IMR-90 (cell line): ENCODE data around the gene OTOA. TPM values are rescaled to one million over a fixed set of nuclear protein-coding genes. Genes with fewer than 3 reads are reported as not detected.
"Not testable (repeated sequence)": the region's sequence is repeated elsewhere in the genome, so short reads cannot be mapped to it uniquely, and the experiment has no call there.

Experiments
- ATAC-seq: fragments of 200-7000 bp; cut with Tn5 transposase; 2 replicates; pipeline ENCODE4 v1.9.1; 2020; ENCODE audit warnings: low read depth, mild to moderate bottlenecking, moderate library complexity
- BruUV-seq: library from RNA; stranded (reverse); fragments of 400-500 nt; replicated peaks from 2 replicates; lab custom pipeline; 2021; lab: Mats Ljungman, UMichigan
- CTCF ChIA-PET: fragments of 300-600 bp; formaldehyde crosslinking; extraction: SDS; loops from one replicate; lab custom pipeline; 2021; ENCODE audit warnings: antibody characterized with exemption; lab: Yijun Ruan, JAX
- POLR2A ChIA-PET: fragments of 300-600 bp; sonication (Branson Sonifier 250); formaldehyde crosslinking; loops from one replicate; lab custom pipeline; 2022; ENCODE audit warnings: antibody characterized with exemption; ENCODE audit not compliant: unreplicated experiment; lab: Charles Lee
- DNase-seq: peaks from one replicate; pipeline ENCODE4 v3.0.0; 2013
- H2AFZ ChIP-seq: replicated peaks from 2 replicates; pipeline ENCODE3; 2013; ENCODE audit warnings: low read length, mild to moderate bottlenecking; ENCODE audit not compliant: poor library complexity
- H2AK5ac ChIP-seq: 2 replicates; pipeline ENCODE4 v1.6.1; 2013; ENCODE audit warnings: low read depth, low read length, inconsistent platforms
- H2AK9ac ChIP-seq: replicated peaks from 2 replicates; pipeline ENCODE3; 2013; ENCODE audit warnings: mild to moderate bottlenecking, low read depth, low read length, moderate library complexity; ENCODE audit not compliant: poor library complexity
- H2BK120ac ChIP-seq: 2 replicates; pipeline ENCODE4 v1.6.1; 2013; ENCODE audit warnings: low read depth, low read length, inconsistent platforms
- H2BK15ac ChIP-seq: 3 replicates; pipeline ENCODE4 v1.6.1; 2013; ENCODE audit warnings: low read depth, low read length, inconsistent platforms
- H2BK20ac ChIP-seq: 2 replicates; pipeline ENCODE4 v1.6.1; 2013; ENCODE audit warnings: low read depth, mild to moderate bottlenecking, inconsistent platforms, low read length, moderate library complexity
- H2BK5ac ChIP-seq: 2 replicates; pipeline ENCODE4 v1.6.1; 2013; ENCODE audit warnings: mild to moderate bottlenecking, low read depth, low read length, inconsistent platforms; ENCODE audit not compliant: poor library complexity, severe bottlenecking
- H3K14ac ChIP-seq: replicated peaks from 2 replicates; pipeline ENCODE4 v1.6.1; 2013; ENCODE audit warnings: low read depth, low read length, inconsistent platforms
- H3K18ac ChIP-seq: 2 replicates; pipeline ENCODE4 v1.6.1; 2013; ENCODE audit warnings: low read depth, low read length, control low read depth
- H3K23ac ChIP-seq: 2 replicates; pipeline ENCODE4 v1.6.1; 2013; ENCODE audit warnings: low read depth, low read length, inconsistent platforms
- H3K27ac ChIP-seq: 2 replicates; pipeline ENCODE4 v1.5.1; 2013; ENCODE audit warnings: mild to moderate bottlenecking, control low read depth, low read length; ENCODE audit not compliant: insufficient read depth
- H3K27me3 ChIP-seq: 2 replicates; pipeline ENCODE4 v1.6.1; 2013; ENCODE audit warnings: low read length; ENCODE audit not compliant: control insufficient read depth, insufficient read depth
- H3K36me3 ChIP-seq: 2 replicates; pipeline ENCODE4 v1.6.1; 2013; ENCODE audit warnings: low read length, mixed read lengths; ENCODE audit not compliant: control insufficient read depth, insufficient read depth
- H3K4ac ChIP-seq: 2 replicates; pipeline ENCODE4 v1.6.1; 2013; ENCODE audit warnings: low read depth, low read length, inconsistent platforms
- H3K4me1 ChIP-seq: 2 replicates; pipeline ENCODE4 v1.6.1; 2013; ENCODE audit warnings: low read length, mixed read lengths; ENCODE audit not compliant: control insufficient read depth, insufficient read depth
- H3K4me2 ChIP-seq: 2 replicates; pipeline ENCODE4 v1.6.1; 2013; ENCODE audit warnings: low read depth, mild to moderate bottlenecking, control low read depth, low read length, moderate library complexity
- H3K4me3 ChIP-seq: 2 replicates; pipeline ENCODE4 v1.5.1; 2013; ENCODE audit warnings: low read depth, mild to moderate bottlenecking, control low read depth, low read length, moderate library complexity; ENCODE audit not compliant: insufficient read depth
- H3K56ac ChIP-seq: 2 replicates; pipeline ENCODE4 v1.6.1; 2013; ENCODE audit warnings: low read length, inconsistent platforms; ENCODE audit not compliant: insufficient read depth; ENCODE audit errors: extremely low read depth
- H3K79me1 ChIP-seq, 2 experiments: 2 replicates each; pipeline ENCODE4 v1.6.1; 2013; ENCODE audit warnings: low read length in 2 of 2, inconsistent platforms in 1 of 2, low read depth in 1 of 2
- H3K9ac ChIP-seq: 2 replicates; pipeline ENCODE4 v1.6.1; 2013; ENCODE audit warnings: low read depth, low read length, control low read depth
- H3K9me1 ChIP-seq: 2 replicates; pipeline ENCODE4 v1.6.1; 2013; ENCODE audit warnings: low read length, inconsistent platforms; ENCODE audit not compliant: insufficient read depth
- H3K9me3 ChIP-seq: 2 replicates; pipeline ENCODE4 v1.6.1; 2013; ENCODE audit warnings: low read length; ENCODE audit not compliant: control insufficient read depth, insufficient read depth
- H4K20me1 ChIP-seq: 2 replicates; pipeline ENCODE4 v1.6.1; 2013; ENCODE audit warnings: low read length, inconsistent platforms; ENCODE audit not compliant: insufficient read depth
- H4K5ac ChIP-seq: 2 replicates; pipeline ENCODE4 v1.6.1; 2013; ENCODE audit warnings: mild to moderate bottlenecking, low read depth, low read length, control low read depth
- H4K8ac ChIP-seq, 2 experiments: 2 replicates each; pipeline ENCODE4 v1.6.1; 2013; ENCODE audit warnings: low read depth in 2 of 2, low read length in 2 of 2, control low read depth in 1 of 2, inconsistent platforms in 1 of 2
- H4K91ac ChIP-seq: 2 replicates; pipeline ENCODE4 v1.6.1; 2013; ENCODE audit warnings: low read depth, low read length, inconsistent platforms; ENCODE audit not compliant: insufficient read depth
- WGBS, 2 experiments: methylation state at CpG; one replicate each; pipeline versions ENCODE4 v1.1.5 to v1.1.7; 2013; ENCODE audit warnings: missing lambda C conversion rate in 2 of 2; ENCODE audit not compliant: insufficient read length in 1 of 2; ENCODE audit errors: extremely low coverage in 2 of 2; 5-methylcytosine and 5-hydroxymethylcytosine counted together
- dilution Hi-C: fragments of 300-500 bp; cut with HindIII; formaldehyde crosslinking; loops from one replicate; pipeline ENCODE4 v1.14.3; 2018; ENCODE audit warnings: low sequenced_read_pairs; ENCODE audit not compliant: unreplicated experiment
- in situ Hi-C: fragments of 300-500 bp; cut with MboI; formaldehyde crosslinking; loops from 3 replicates; pipeline ENCODE4 v1.14.3; 2019; ENCODE audit warnings: low sequenced_read_pairs, inconsistent platforms, mixed read lengths
- intact Hi-C: fragments of 100-400 bp; cut with micrococcal nuclease; formaldehyde crosslinking; loops from 2 replicates; pipeline ENCODE4 v1.10.0; 2022
- polyA plus RNA-seq, 3 experiments: library from polyadenylated mRNA; depleted of rRNA; stranded (reverse); fragments of >200 nt; gene quantifications; 2 replicates each; pipeline ENCODE4 v1.2.3, GENCODE V29; 2012; ENCODE audit warnings: low replicate concordance in 1 of 3
- total RNA-seq: library from RNA; depleted of rRNA; stranded (reverse); fragments of >200 nt; gene quantifications from 2 replicates; pipeline ENCODE4 v1.2.3, GENCODE V29; 2012

The OTOA gene
- total and polyA plus RNA-seq, 2 of the 4 experiments (the other 2 are of a cell fraction) = 0.02 TPM; not detected in 1

- H3K9me3 ChIP-seq, H3K4ac ChIP-seq, ATAC-seq, H3K23ac ChIP-seq, H3K27me3 ChIP-seq, H3K56ac ChIP-seq, H2BK15ac ChIP-seq, H4K5ac ChIP-seq, dilution Hi-C loops, H4K20me1 ChIP-seq, H3K36me3 ChIP-seq, H3K27ac ChIP-seq, H3K4me3 ChIP-seq, H3K4me2 ChIP-seq, H2AFZ ChIP-seq, in situ Hi-C loops, H3K14ac ChIP-seq, H3K9ac ChIP-seq, H3K18ac ChIP-seq, H3K79me1 ChIP-seq, CTCF ChIA-PET, intact Hi-C loops, H4K91ac ChIP-seq, H2BK5ac ChIP-seq, BruUV-seq, H2AK9ac ChIP-seq, H2AK5ac ChIP-seq, H3K4me1 ChIP-seq, DNase-seq, H3K9me1 ChIP-seq: not testable (repeated sequence)
- H2BK120ac ChIP-seq = 0 out of 2 replicates have a peak overlapping the region, but pooled peaks have one; percentile 22
- peak overlapping the region; percentile 14; the same call in 1 of the 2 replicates for H2BK20ac ChIP-seq
- no CpG with 5 or more reads among the region's 9 CpGs for WGBS, 2 experiments
- H4K8ac ChIP-seq = peak overlapping the region in 1 of 2 experiments; percentile 4; a peak in 1 of 4 replicates
- POLR2A ChIA-PET = interaction anchor here (0.6 kb wide), 1 partner anchor 180 kb away, joined by 6 read pairs; no protein-coding TSS in a partner anchor
Observed at GRCh38 chr16:21772547-21773206, 108.9 kb downstream of the OTOA start.

DNA sequence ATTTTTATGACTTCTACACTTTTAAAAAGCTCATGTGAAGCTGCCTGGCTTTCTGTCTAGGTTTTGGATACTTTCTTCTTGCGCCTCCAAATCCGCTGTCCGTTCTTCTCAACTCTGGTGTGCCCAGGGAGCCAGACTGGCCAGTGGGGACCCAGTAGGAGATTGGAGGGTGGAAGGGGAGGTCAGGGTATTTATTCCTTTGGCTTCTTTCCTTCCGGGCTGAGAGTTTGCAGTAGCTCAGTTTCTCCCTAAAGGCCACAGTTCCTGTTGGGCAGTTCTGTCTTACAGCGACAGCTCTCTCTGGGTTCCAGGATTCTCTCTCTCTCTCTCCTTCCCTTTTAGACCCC, 109.4 kb downstream of the OTOA start:
- H4K5ac ChIP-seq, H3K79me1 ChIP-seq, H3K4me1 ChIP-seq, ATAC-seq, CTCF ChIA-PET, H4K8ac ChIP-seq, H3K27me3 ChIP-seq, H3K27ac ChIP-seq, H3K56ac ChIP-seq, H3K9ac ChIP-seq, H2BK5ac ChIP-seq, in situ Hi-C loops, H2BK15ac ChIP-seq, H3K4me3 ChIP-seq, H4K91ac ChIP-seq, DNase-seq, H4K20me1 ChIP-seq, H3K18ac ChIP-seq, H3K9me1 ChIP-seq, H2AFZ ChIP-seq, dilution Hi-C loops, BruUV-seq, H3K14ac ChIP-seq, intact Hi-C loops, H3K36me3 ChIP-seq, H3K9me3 ChIP-seq, H3K23ac ChIP-seq, H2AK5ac ChIP-seq, H2BK20ac ChIP-seq, H2AK9ac ChIP-seq, H3K4ac ChIP-seq, H3K4me2 ChIP-seq: not testable (repeated sequence)
- WGBS, 2 experiments = 100% methylated on average over 2 of the region's 5 CpGs; no CpG with 5 or more reads in 1 of the 2 experiments
- 0 out of 2 replicates have a peak overlapping the region, but pooled peaks have one; percentile 10 for H2BK120ac ChIP-seq
- POLR2A ChIA-PET = interaction anchor here (0.6 kb wide), 1 partner anchor 181 kb away, joined by 6 read pairs; no protein-coding TSS in a partner anchor
